ENCODE results near the gene SLC25A21.
"Not testable (repeated sequence)": the region's sequence is repeated elsewhere in the genome, so short reads cannot be mapped to it uniquely, and the experiment has no call there.

GRCh38 chr14:36862237-36862636, 310.2 kb downstream of the SLC25A21 start:
- TF ChIP-seq ZNF70 (CRISPR knock-in tag; IDR thresholded peaks at IDR 0.05); RARB (CRISPR knock-in tag; IDR thresholded peaks at IDR 0.05); POU6F1 (CRISPR knock-in tag; IDR thresholded peaks at IDR 0.05; ENCODE audit: borderline replicate concordance, low read depth); CREB5 (CRISPR knock-in tag; IDR thresholded peaks at IDR 0.05; ENCODE audit: low read depth); ZFP30 (CRISPR knock-in tag; IDR thresholded peaks at IDR 0.05); PATZ1 (CRISPR knock-in tag; IDR thresholded peaks at IDR 0.05; ENCODE audit: borderline replicate concordance); ZNF565 (CRISPR knock-in tag; conservative IDR thresholded peaks at IDR 0.05; ENCODE audit: low read depth); ZNF8 (CRISPR knock-in tag; IDR thresholded peaks at IDR 0.05); ARNTL (CRISPR knock-in tag; IDR thresholded peaks at IDR 0.05; ENCODE audit: borderline replicate concordance, low read depth); TSHZ2 (CRISPR knock-in tag; IDR thresholded peaks at IDR 0.05); ZFP3 (CRISPR knock-in tag; IDR thresholded peaks at IDR 0.05); CSRNP3 (CRISPR knock-in tag; IDR thresholded peaks at IDR 0.05); OSR1 (CRISPR knock-in tag; IDR thresholded peaks at IDR 0.05); SNAI2 (CRISPR knock-in tag; IDR thresholded peaks at IDR 0.05): not testable (repeated sequence)
